GM18517 (cell line): ENCODE results near the gene FAM216B.
A peak's percentile ranks its signal among the peaks of the same experiment; 100 is the strongest.
"Not testable (repeated sequence)": the region's sequence is repeated elsewhere in the genome, so short reads cannot be mapped to it uniquely, and the experiment has no call there.

Experiments used
- ATAC-seq: cut with Tn5 transposase; IDR thresholded peaks from one replicate; pipeline ENCODE4 v1.9.1; 2021; ENCODE audit warnings: mild to moderate bottlenecking, moderate library complexity; ENCODE audit not compliant: unreplicated experiment

FAM216B gene

GRCh38 chr13:42781352-42781751, at the start of gene FAM216B:
TSS of gene FAM216B (plus strand) at chr13:42781584. CDS start at chr13:42784068, 2,484 bp downstream.
- no peak for ATAC-seq

DNA sequence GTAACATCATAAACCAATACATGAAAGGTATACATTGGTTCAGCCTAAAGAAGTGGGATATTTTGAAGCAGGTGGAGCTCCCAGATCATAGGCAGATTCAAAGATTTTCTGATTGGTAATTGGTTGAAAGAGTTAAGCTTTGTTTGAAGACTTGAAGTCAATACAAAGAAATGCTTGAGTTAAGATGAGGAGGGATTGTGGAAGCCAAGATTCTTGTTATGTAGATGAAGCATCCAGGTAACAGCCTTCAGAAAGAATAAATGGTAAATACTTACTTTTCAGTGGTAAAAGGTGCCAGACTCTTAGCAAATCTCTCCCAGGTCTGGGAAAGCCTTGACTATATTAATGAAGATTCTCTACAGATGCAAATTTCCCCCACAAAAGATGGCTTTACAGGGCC, 49.3 kb upstream of the FAM216B start:
- no peak for ATAC-seq

GRCh38 chr13:42733046-42733445, 48.3 kb upstream of the FAM216B start:
- no peak for ATAC-seq

DNA sequence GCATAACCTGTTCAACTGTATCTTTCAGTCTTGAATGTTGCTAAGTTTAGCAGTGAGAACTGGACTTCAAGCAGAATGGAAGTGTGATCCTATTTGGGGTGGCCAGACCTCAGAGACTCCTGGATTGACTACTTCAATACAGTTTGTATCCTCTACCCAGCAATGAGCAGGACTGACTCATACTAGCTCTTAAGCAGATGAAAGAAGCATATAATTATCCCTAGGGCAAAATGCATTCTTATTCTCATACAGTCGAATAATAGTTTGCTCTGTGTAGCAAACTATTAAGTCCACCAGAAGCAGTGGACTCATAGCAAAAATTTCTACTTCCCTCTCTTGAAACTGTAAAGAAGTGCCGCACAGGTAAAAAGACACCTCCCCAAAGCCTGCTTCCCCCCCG, 46.4 kb upstream of the FAM216B start:
- no peak for ATAC-seq

GRCh38 chr13:42740753-42741152, 40.6 kb upstream of the FAM216B start:
- no peak for ATAC-seq

- ATAC-seq = no peak
Observed at GRCh38 chr13:42741914-42742313, 39.5 kb upstream of the FAM216B start.

DNA sequence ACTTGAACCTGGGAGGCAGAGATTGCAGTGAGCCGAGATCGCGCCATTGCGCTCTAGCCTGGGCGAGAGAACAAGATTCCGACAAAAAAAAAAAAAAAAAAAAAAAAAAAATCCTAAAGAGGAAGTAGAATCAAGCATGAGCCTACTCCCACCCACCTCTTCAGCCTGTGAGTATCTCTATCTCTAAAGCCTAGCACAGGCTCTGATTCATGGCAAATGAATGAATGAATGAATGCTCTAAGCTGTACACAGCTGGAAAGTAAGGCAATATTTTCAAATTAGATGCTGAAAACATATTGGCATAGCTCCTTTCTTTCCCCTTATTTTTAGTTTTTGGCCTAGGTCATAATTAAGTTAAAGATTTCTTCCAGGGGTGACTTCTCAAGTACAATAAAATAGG, 35.7 kb upstream of the FAM216B start:
- no peak for ATAC-seq

GRCh38 chr13:42746866-42747265, 34.5 kb upstream of the FAM216B start:
- no peak for ATAC-seq

DNA sequence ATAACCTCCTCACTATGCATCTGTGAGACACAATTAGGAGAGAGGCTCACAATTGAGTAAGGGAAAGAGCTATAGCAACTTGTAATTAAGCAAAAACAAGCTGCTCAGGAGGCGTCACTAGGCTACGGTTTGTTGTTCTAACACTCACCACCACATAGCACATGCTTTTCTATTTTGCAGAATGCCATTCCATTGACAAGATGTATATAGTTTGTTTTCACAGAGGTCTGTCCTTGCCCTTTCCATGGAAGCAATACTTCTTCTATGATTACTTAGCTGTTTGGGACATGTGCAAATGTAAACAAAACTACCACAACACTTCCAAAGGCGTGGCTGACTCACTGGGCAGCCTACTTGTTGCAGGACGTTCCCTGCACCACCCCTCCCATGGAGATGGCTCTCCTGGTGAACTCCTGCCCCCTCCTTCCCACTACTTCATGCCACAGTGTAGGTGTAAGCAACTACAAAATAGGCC, 33.9 kb upstream of the FAM216B start:
- ATAC-seq = no peak

DNA sequence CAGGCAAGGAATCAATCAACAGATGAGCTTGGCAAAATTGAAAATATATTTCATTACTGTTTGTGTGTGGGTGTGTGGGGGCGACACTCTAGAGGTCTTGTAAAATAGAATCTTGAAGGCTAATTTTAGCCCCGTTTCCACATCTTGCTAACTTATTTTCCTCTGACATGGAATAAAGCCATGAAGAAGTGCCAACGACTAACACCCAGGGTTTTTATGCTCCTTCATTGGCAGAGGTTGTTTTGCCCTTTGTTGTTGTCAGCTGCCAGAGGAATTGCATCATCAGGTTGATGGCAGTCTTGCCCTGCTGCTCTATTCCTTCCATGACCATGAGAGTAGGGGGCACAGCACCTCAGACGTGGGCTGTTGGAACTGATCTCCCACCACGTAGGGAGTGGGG, 30.6 kb upstream of the FAM216B start:
- no peak for ATAC-seq

DNA sequence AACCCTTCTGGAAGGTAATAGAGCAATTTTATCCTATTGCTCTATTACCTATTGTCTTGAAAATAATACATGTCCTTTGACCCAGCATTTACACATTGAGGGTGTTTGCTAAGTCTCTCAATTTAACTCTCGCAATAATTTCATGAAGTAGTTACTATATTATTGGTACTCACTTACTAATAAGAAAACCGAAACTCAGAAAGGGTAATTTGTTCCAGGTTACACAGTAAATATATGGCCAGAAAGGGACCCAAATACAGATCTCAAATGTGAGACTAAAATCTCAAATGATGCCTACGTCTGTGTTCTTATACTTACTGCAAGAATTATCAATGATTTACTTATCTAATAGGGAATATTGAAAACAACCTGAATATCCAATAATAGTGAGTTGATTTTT, 29.7 kb upstream of the FAM216B start:
- ATAC-seq = peak; percentile 76

- no peak for ATAC-seq
Observed at GRCh38 chr13:42752731-42753130, 28.7 kb upstream of the FAM216B start.

DNA sequence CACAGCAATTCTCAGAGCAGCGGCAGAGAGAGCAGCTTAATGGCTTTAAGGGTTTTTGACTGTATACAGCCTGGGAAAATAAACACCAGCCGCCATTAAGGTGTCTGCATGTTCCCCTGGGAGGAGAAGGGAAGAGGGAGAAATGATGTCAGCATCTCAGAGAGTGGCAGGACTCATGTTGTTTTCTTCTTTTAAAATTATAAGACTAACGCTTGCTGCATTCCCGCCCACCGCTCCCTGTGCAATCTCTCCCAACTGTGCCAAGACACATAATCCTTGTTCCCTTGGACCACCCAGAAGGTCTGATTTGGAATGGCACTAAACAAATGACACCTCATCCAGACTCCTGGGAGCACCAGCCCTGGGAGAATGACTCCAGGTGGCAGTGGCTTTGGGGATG, 27.7 kb upstream of the FAM216B start:
- no peak for ATAC-seq

DNA sequence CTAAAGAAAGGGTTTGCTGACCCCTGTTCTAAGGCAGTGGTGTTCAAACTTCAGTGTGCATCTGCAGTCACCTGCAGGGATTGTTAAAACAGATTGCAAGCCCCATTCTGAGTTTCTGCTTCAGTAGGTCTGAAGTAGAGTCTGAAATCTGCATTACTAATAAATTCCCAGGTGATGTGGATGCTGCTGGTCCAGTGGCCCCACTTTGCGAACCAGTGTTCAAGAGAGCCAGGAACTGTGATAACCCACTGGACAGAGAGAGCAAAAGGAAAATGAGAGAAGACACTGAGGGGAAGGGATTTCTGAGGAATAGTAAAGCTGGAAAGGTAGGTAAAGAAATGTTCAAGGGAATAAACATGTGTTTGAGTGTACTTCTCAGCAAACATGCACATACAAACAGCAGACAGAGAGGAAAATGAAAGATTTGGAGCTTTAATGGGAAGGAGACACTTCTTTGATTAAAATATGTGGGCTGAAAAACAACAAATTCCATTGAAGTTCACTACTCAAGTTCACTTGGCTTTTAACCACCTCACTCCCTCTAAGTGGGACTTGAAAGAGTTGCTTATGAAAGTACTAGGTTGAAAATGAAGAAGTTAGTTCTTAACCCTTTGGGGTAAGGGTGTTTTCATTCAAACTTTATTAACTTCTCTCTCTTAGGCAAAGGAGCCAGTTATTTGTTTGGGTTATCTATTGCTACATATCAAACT, 26.4 kb upstream of the FAM216B start:
- ATAC-seq = no peak

DNA sequence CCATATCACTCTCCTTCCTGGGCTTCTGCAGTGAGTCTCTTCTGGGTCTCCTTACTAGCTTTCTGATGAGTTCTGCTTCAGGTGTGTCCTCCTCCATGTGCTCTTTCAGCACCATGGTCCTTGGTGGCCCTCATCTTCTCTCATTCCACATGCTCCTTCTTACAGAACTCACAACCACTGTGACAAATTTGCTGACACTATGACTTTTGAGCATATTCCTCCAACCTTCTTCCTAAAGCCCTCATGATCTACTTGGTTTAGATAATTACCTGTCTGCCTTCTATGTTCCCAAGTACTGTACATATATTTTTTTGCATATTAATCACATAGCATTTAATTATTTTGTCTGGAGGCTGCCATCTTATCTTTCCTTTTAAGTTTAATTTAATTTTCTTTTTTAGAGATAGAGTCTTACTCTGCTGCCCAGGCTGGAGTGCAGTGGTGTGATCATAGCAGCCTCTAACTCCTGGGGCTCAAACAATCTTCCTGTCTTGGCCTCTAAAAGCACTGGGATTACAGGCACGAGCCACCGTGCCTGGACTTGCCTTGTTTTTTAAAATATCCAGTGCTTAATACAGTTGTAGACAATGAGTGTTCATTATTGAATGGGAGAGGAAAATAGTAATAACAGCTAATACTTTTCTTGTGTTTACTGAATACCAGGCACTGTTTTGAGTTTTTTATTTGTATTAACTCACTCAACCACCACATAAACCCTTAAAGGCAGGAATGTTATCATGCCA, 23.5 kb upstream of the FAM216B start:
- no peak for ATAC-seq

DNA sequence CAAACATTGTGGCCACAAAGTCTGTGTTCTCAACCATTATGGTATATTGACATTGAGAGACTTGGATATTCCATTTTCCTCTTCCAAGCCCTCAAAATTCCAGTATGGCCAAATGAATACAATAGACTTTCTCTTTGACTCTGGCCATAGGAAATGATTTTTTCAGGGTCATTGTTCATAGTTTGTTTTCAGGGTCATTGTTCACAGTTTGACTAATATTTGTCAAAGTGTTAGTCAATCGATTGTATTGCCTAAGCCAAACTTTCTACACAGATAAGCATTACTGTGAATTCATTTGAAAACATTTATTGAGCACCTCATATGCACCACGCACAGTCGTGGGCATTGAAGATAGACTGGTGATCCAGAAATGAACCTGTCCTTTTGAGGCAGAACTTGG, 22.9 kb upstream of the FAM216B start:
- no peak for ATAC-seq

DNA sequence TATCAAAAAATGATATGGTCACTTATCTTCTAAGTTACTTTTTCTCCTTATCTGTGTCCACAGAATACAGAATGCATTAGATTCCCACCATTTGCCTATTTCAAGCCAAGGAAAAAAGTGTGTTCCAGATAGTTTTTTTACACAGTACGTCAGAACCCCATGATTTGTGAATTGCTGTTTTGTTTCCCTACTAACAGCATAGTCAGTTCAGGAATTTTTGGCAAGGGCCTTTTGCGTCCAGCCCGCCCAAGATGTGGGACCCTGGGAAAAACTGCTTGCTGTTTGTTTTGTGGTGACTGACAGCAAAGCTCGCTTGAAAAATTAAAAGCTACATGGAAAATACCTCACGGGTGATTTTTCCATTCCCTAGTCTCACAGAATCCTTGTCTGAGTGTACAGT, 20.4 kb upstream of the FAM216B start:
- no peak for ATAC-seq

DNA sequence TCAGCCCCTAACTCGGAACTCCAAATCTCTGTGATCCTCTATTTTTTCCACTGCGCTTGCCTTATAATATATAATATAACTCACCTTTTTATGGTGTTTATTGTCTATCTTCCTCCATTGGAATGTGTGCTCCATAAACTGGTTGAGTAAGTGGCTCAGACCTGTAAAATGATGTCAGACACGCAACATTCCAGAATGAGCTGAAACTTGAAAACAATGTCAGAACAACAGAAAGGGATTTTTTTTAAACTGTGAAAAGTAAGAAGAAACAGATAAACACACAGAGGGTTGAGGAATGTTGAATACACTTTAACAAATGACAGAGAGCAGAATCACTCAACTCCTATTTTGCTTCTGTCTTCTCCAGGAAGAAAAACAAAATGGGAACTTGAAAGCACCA, 19.1 kb upstream of the FAM216B start:
- ATAC-seq = no peak

DNA sequence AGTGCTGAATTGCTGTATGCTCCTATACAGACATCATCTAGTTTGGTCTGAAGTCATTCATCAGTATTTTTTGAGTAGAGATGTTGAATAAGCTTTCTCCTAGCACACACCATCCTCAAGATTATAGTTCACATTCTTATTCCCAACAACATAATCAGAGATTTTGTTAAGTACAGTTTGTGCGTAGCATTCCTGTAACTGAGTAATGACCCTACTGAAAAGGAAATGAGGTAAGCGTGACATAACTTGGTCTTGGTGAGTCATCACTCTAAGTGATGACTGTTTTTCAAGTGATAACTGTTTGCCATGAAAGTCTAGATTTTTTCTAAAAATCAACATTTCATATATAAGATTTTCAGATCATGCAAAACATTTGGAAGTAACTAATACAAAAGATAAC, 18.5 kb upstream of the FAM216B start:
- no peak for ATAC-seq

- no peak for ATAC-seq
Observed at GRCh38 chr13:42766016-42766415, 15.4 kb upstream of the FAM216B start.

DNA sequence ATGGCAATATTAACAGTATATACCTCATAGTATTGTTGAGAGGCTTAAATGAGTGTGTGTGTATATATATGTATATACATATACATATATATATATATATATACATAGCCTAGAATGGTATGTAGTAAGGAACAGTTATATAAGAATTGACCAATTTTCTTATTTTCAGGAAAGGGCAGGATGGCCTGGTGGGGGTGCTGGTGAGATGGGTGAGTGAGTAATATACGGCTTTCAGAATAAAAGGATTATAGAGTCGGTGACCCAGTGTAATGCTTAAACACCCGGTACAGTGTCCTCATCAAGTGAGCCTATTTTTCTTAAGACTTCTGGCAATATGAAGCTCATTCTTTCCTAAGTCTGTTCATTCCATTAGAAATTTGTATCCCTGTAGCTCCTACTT, 11.7 kb upstream of the FAM216B start:
- no peak for ATAC-seq

GRCh38 chr13:42776558-42776957, 4.8 kb upstream of the FAM216B start:
- ATAC-seq = not testable (repeated sequence)
